C4-2B (cell line): ENCODE measurements around the gene PLEKHA8.

Experiments used
- H3K27ac ChIP-seq: fragments of 450-650 bp; 2 replicates; pipeline ENCODE4 v1.5.1; 2017
- ZFX ChIP-seq: fragments of 450-650 bp; IDR thresholded peaks from 2 replicates; pipeline ENCODE4 v1.6.1; 2017
- TF ChIP-seq, protein P1 (sequence below): fragments of 450-650 bp; conservative IDR thresholded peaks from 2 replicates; pipeline ENCODE4 v1.5.1; 2017; ENCODE audit warnings: mild to moderate bottlenecking

Gene PLEKHA8

DNA sequence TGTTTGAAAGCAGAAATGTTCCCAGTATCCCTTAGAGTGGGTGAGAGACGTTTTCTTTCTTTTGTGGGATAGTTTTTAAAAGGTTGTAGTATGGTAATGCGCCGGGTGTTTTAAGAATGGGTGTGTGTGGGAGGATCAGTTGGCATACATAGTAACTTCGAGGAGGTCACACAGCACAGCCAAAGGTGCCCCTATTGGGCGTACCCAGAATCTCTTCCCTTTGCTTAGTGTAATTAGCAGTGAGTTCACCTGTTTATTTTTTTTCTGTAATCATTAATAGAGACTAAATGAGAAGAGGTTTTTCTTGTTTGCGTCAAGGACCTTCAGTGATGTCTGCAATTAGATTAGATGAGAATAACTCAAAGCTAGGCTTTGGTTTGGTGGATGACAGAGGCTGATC lies 1.5 kb downstream of the PLEKHA8 start:
- TF ChIP-seq ZFX, result no peak
- TF ChIP-seq, protein P1, sequence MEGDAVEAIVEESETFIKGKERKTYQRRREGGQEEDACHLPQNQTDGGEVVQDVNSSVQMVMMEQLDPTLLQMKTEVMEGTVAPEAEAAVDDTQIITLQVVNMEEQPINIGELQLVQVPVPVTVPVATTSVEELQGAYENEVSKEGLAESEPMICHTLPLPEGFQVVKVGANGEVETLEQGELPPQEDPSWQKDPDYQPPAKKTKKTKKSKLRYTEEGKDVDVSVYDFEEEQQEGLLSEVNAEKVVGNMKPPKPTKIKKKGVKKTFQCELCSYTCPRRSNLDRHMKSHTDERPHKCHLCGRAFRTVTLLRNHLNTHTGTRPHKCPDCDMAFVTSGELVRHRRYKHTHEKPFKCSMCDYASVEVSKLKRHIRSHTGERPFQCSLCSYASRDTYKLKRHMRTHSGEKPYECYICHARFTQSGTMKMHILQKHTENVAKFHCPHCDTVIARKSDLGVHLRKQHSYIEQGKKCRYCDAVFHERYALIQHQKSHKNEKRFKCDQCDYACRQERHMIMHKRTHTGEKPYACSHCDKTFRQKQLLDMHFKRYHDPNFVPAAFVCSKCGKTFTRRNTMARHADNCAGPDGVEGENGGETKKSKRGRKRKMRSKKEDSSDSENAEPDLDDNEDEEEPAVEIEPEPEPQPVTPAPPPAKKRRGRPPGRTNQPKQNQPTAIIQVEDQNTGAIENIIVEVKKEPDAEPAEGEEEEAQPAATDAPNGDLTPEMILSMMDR, result no peak; the same call in 1 of the 2 replicates
- H3K27ac ChIP-seq, result no peak overlapping the region; the same call in 1 of the 2 replicates

DNA sequence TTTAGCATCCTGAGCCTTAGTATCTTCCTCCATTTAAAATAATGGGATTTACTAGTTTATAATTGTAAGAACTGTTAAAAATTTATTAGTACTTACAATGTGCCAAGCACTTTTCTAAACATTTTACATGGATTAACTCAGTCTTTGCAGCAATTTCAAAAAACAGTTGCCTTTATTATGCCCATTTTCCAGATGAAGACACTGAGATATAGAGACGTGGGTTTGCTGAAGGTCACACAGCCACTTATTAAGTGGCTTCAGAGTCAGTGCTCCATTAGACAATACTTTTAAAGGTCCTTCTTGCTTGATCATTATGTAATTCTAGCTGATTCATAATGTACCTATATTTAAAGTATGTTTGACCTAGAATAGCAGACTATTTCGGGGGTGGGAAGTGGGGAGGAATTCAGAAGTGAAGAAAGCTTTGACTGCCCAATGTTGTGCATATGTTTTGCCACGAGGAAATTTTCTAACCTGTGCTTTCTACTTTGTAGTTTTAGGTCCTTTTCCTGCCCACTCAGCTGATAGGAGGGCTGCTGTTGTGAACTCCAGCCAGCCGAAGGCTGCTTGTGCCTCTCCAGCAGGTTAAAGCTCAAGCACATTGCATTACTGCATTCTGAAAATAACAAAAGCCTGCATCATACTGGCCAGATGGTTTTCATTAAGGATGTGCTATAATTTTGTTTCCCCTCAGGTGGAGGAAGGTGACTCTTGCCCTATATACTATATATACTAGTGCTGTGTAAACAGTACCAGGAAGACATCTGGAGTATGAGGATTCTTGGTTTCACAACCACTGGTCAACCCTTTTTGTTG lies 4.3 kb downstream of the PLEKHA8 start:
- no peak for TF ChIP-seq ZFX
- TF ChIP-seq, protein P1, result no peak
- H3K27ac ChIP-seq, result no peak overlapping the region

DNA sequence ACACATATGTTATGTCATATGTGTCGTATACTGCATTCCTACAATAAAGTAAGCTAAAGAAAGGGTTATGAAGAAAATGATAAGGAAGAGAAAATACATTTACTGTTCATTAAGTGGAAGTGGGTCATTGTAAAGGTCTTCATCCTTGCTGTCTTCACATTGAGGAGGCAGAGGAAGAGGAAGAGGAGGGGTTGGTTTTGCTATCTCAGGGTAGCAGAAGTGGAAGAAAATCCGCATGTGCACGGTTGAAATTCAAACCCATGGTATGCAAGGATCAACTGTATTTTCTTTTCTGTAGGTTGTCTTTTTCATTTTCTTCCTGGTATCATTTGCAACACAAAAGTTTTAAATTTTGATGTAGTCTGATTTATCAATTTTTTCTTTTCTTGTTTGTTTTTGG lies 6.3 kb downstream of the PLEKHA8 start:
- no peak for TF ChIP-seq ZFX
- TF ChIP-seq, protein P1, result no peak

DNA sequence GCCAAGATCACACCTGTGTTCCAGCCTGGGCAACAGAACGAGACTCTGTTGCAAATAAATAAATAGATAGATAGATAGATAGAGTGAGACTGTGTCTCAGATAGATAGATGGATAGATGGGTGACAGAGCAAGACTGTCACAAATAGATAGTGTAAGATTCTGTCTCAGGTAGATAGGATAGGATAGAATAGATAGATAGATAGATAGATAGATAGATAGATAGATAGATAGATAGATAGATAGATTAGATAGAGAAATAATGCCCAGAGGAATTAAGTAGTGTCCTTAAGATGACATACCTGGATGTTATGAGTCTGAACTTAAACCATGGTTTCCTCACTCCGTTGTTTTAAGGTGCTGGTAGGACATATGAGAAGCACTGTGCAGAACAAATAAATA lies 8.0 kb downstream of the PLEKHA8 start:
- H3K27ac ChIP-seq, result no peak overlapping the region
- no peak for TF ChIP-seq ZFX
- TF ChIP-seq, protein P1, result no peak

More for the DNA sequence above, 6.3 kb downstream of the PLEKHA8 start:
- no peak overlapping the region for H3K27ac ChIP-seq

DNA sequence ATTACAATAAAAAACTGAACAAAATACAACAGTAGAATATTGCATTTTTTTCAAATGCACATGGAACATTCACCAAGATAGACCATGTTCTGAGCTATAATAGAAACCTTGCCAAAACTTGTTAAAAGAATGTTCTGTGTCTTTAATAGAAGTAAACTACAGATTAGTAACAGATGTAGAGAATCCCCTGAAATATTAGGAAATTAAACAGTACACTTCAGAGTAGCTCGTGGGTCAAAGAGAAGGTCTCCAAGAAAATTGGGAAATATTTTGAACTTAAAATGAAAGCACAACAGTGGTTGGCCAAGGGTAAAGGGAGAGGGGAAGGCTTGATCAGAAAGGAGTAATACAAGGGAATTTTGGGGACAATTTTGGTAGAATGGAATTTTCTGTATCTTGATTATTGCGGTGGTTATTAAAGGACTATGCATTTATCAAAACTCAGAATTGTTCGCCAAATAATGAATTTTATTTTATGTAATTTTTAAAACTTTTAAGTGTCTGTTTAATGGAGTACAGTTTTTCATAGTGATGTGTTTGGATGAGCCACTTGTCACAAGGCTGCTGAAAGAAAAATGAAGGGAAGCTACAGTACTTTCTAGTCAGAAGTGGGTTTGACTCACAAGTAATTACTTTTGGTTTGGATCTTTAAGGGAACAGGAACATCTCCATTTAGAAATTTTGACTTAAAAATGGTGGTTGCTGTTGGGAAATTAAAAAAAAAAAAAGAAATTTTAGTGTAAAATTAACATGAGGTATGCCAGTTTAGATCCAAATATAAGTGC lies 10.2 kb downstream of the PLEKHA8 start:
- TF ChIP-seq ZFX, result no peak
- H3K27ac ChIP-seq, result no peak overlapping the region

DNA sequence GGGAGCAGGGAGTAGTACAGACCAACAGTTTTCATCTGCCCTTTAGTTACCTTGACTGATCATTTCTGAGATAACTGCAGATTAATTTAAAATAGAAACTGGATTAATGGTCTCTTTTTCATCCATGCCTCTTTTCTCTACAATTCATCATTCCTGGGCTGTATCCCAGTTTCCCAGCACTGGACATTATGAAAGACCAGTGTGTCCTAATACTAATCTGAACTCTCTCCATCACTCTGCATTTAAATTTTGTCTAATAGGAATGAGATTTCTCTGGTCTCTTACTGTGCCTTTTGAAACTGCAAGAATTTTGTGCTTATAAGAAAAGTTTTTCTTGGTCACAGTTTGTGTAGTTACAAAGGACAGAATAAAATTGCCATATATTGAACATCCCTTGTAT lies 12.7 kb downstream of the PLEKHA8 start:
- TF ChIP-seq, protein P1, result no peak
- TF ChIP-seq ZFX, result no peak
- H3K27ac ChIP-seq, result no peak overlapping the region

DNA sequence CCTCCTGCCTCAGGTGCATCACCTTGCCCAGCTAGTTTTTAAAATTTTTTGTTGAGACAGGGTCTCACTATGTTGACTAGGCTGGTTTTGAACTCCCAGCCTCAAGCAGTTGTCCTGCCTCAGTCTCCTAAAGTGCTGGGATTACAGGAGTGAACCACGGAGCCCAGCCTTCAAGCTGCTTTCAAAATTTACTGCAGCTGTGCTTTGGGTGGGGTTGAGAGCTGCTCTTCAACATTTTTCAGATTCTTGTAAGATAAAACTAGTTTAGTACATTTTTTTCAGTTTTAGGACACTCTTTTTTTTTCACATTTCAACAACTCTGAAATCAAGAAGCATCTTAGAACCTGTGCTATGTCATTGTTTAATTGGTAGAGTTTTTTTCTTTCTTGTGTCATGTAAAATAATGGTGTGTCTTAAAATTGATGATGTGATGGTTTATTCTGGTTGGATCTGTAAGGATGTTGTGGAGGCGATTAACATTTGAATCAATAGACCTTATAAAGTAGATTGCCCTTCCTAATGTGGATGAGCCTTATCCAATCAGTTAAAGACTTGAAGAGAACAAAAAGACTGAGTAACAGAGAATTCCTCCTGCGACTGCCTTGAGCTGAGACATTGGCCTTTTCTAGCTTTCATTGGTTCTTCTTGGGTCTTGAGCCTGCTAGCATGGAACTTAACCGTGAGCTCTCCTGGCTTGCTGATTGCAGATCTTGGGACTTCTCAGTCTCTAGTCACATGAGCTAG lies 13.5 kb downstream of the PLEKHA8 start:
- no peak overlapping the region for H3K27ac ChIP-seq
- TF ChIP-seq ZFX, result no peak
- TF ChIP-seq, protein P1, result no peak
